ENCODE results near the gene OLIG1. TPM values are rescaled to one million over a fixed set of nuclear protein-coding genes. Genes with fewer than 3 reads are reported as not detected.

Gene OLIG1
- total and polyA plus RNA-seq, 2 of the 8 experiments (the other 6 are each of a cell fraction or from before 2014, with no cell fraction given), result 0.65 to 1.2 TPM

- Histone ChIP-seq H2AFZ (ENCODE audit: low read length) (no peak overlapping the region), H2BK12ac (ENCODE audit: low read depth, low read length) (no peak overlapping the region), H3K4me1 (replicated peaks in 1 of 4; ENCODE audit: control insufficient read depth in 3 of 4, insufficient read depth in 4 of 4, low read length in 3 of 4) (no peaks in the 10 kb centered on the region), H3K79me2 (ENCODE audit: control insufficient read depth in 1 of 2, insufficient read depth in 2 of 2, low read length in 2 of 2) (no peaks in the 10 kb centered on the region), H4K91ac (replicated peaks; ENCODE audit: insufficient read length, low read length) (no peak overlapping the region), H3K18ac (ENCODE audit: extremely low read depth, low read length) (no peak overlapping the region), H4K5ac (ENCODE audit: insufficient read length, low read depth, low read length) (no peak overlapping the region), H3K23me2 (ENCODE audit: low read depth, low read length) (no peaks in the 10 kb centered on the region), H3K79me1 (ENCODE audit: low read depth, low read length) (no peaks in the 10 kb centered on the region), H2BK5ac (ENCODE audit: low read depth, low read length) (no peak overlapping the region), H3K36me3 (ENCODE audit: control insufficient read depth in 2 of 4, insufficient read depth in 4 of 4, low read length in 3 of 4) (no peaks in the 10 kb centered on the region), H2BK15ac (ENCODE audit: low read length) (no peak overlapping the region), H3K27me3 (replicated peaks in 1 of 4; ENCODE audit: control insufficient read depth in 3 of 4, extremely low read depth in 1 of 4, insufficient read depth in 3 of 4, low read length in 3 of 4) (peaks cover 0 to 3% (median 0%) of the 10 kb centered on the region in 4 experiments; a peak in 1 of 7 replicates), H3K56ac (replicated peaks; ENCODE audit: insufficient read length, low read depth, low read length) (no peak overlapping the region), H3K14ac (ENCODE audit: insufficient read length) (no peak overlapping the region), H2BK120ac (replicated peaks; ENCODE audit: low read depth, low read length) (no peak overlapping the region), H3K9me3 (ENCODE audit: insufficient read depth in 2 of 2, low read depth in 1 of 2, low read length in 1 of 2) (no peaks in the 10 kb centered on the region), H3K4ac (replicated peaks; ENCODE audit: insufficient read length, low read depth, low read length) (no peak overlapping the region), H4K20me1 (replicated peaks in 1 of 2; ENCODE audit: control insufficient read depth in 1 of 2, insufficient read depth in 2 of 2, low read length in 2 of 2) (no peaks in the 10 kb centered on the region), H3K4me3 (ENCODE audit: extremely low read depth in 1 of 4, insufficient read depth in 2 of 4, low read depth in 3 of 4, low read length in 4 of 4) (no peak overlapping the region), H2AK5ac (ENCODE audit: low read depth, low read length) (no peak overlapping the region), H3K27ac (ENCODE audit: low read depth, low read length) (no peak overlapping the region), H3K23ac (ENCODE audit: insufficient read length) (no peak overlapping the region), H3K4me2 (ENCODE audit: insufficient read depth in 1 of 2, low read depth in 2 of 2, low read length in 2 of 2) (no peak overlapping the region), H3K9ac (replicated peaks in 1 of 4; ENCODE audit: extremely low read depth in 1 of 4, low read depth in 3 of 4, low read length in 3 of 4) (no peak overlapping the region), H4K8ac (ENCODE audit: extremely low read depth, insufficient read depth, low read length) (no peak overlapping the region), H2BK20ac (ENCODE audit: low read length) (no peak overlapping the region)
- CTCF ChIA-PET (ENCODE audit: partially characterized antibody), result no interaction called here
- POLR2A ChIA-PET (ENCODE audit: partially characterized antibody), result no interaction called here
- 91% methylated on average over 16 of the region's 16 CpGs; no CpG with 5 or more reads in 1 of the 2 experiments for WGBS, 2 experiments (ENCODE audit: extremely low coverage in 1 of 2, insufficient coverage in 1 of 2, insufficient read length in 1 of 2, insufficient replicate concordance in 2 of 2, low coverage in 1 of 2, low lambda C conversion rate in 2 of 2, missing lambda C conversion rate in 1 of 2)
- FAIRE-seq (no peak), DNase-seq (ENCODE audit: low read depth in 1 of 2, low spot score in 2 of 2) (no peak)
- TF ChIP-seq, protein P1, sequence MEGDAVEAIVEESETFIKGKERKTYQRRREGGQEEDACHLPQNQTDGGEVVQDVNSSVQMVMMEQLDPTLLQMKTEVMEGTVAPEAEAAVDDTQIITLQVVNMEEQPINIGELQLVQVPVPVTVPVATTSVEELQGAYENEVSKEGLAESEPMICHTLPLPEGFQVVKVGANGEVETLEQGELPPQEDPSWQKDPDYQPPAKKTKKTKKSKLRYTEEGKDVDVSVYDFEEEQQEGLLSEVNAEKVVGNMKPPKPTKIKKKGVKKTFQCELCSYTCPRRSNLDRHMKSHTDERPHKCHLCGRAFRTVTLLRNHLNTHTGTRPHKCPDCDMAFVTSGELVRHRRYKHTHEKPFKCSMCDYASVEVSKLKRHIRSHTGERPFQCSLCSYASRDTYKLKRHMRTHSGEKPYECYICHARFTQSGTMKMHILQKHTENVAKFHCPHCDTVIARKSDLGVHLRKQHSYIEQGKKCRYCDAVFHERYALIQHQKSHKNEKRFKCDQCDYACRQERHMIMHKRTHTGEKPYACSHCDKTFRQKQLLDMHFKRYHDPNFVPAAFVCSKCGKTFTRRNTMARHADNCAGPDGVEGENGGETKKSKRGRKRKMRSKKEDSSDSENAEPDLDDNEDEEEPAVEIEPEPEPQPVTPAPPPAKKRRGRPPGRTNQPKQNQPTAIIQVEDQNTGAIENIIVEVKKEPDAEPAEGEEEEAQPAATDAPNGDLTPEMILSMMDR (IDR thresholded peaks at IDR 0.05; ENCODE audit: control extremely low read depth in 1 of 3, insufficient read depth in 1 of 3, low read depth in 1 of 3, low read length in 3 of 3), result no peak
- TF ChIP-seq EGR1 (IDR thresholded peaks at IDR 0.05; ENCODE audit: borderline replicate concordance, low read depth, low read length) (no peak), MAFK (IDR thresholded peaks at IDR 0.05; ENCODE audit: low read depth, low read length) (no peak), RFX5 (IDR thresholded peaks at IDR 0.05; ENCODE audit: borderline replicate concordance, low read depth, low read length) (no peak), TBP (IDR thresholded peaks at IDR 0.05; ENCODE audit: low read depth, low read length) (no peak), POLR2AphosphoS5 (IDR thresholded peaks at IDR 0.05; ENCODE audit: low read depth, low read length) (no peak), BCL11A (IDR thresholded peaks at IDR 0.05; ENCODE audit: low read depth in 2 of 2, low read length in 2 of 2) (no peak), EZH2 (IDR thresholded peaks at IDR 0.05; ENCODE audit: low read depth, low read length, severe bottlenecking) (no peak), SIN3A (conservative IDR thresholded peaks at IDR 0.05 in 1 of 2, IDR thresholded peaks at IDR 0.05 in 1 of 2; ENCODE audit: low read depth in 1 of 2, low read length in 2 of 2) (no peak), SIX5 (IDR thresholded peaks at IDR 0.05; ENCODE audit: low read depth, low read length) (no peak), SP2 (IDR thresholded peaks at IDR 0.05; ENCODE audit: low read length) (no peak), TCF12 (IDR thresholded peaks at IDR 0.05; ENCODE audit: low read depth, low read length) (no peak)
- TF ChIP-seq, protein P2, sequence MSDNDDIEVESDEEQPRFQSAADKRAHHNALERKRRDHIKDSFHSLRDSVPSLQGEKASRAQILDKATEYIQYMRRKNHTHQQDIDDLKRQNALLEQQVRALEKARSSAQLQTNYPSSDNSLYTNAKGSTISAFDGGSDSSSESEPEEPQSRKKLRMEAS (IDR thresholded peaks at IDR 0.05), result no peak
These were observed 18.0 kb upstream of the OLIG1 start for GRCh38 chr21:33051925-33052324.

All from H1 (cell line).